Inflammatory macrophage treated with lipopolysaccharide for 1 hour (primary cell): Measurements from ENCODE around the gene LIMA1.
A peak's percentile ranks its signal among the peaks of the same experiment; 100 is the strongest.

Source experiments
- DNase-seq, 2 donors: peaks; one replicate each; pipeline ENCODE4 v3.0.0-alpha.2; 2020 to 2022

The LIMA1 gene

GRCh38 chr12:50214018-50214417 is 69.3 kb downstream of the LIMA1 start:
- DNase-seq = no peak

GRCh38 chr12:50213439-50213838 is 69.9 kb downstream of the LIMA1 start:
- no peak for DNase-seq

- DNase-seq = no peak
These were observed 71.3 kb downstream of the LIMA1 start for GRCh38 chr12:50212071-50212467.

- DNase-seq = peak; percentile 56 to 79
These were observed 71.8 kb downstream of the LIMA1 start for GRCh38 chr12:50211392-50212070.

- DNase-seq = no peak
These were observed 75.9 kb downstream of the LIMA1 start for GRCh38 chr12:50207424-50207823.

GRCh38 chr12:50205648-50206047 is 77.7 kb downstream of the LIMA1 start:
- no peak for DNase-seq

GRCh38 chr12:50203691-50204090 is 79.6 kb downstream of the LIMA1 start:
- no peak for DNase-seq

- no peak for DNase-seq
These were observed 81.3 kb downstream of the LIMA1 start for GRCh38 chr12:50201987-50202521.

GRCh38 chr12:50200552-50201273 is 82.6 kb downstream of the LIMA1 start:
- no peak for DNase-seq

- DNase-seq = no peak
These were observed 84.5 kb downstream of the LIMA1 start for GRCh38 chr12:50198829-50199228.

- DNase-seq = no peak
These were observed 86.0 kb downstream of the LIMA1 start for GRCh38 chr12:50197297-50197727.

GRCh38 chr12:50196537-50196936 is 86.8 kb downstream of the LIMA1 start:
- no peak for DNase-seq

GRCh38 chr12:50195832-50196231 is 87.5 kb downstream of the LIMA1 start:
- no peak for DNase-seq

GRCh38 chr12:50192908-50193307 is 90.4 kb downstream of the LIMA1 start:
- DNase-seq = no peak

GRCh38 chr12:50192236-50192635 is 91.1 kb downstream of the LIMA1 start:
- no peak for DNase-seq

GRCh38 chr12:50190859-50191258 is 92.5 kb downstream of the LIMA1 start:
- DNase-seq = no peak

GRCh38 chr12:50188875-50189575 is 94.3 kb downstream of the LIMA1 start:
- no peak for DNase-seq

- DNase-seq = no peak
These were observed 95.0 kb downstream of the LIMA1 start for GRCh38 chr12:50188241-50188781.

GRCh38 chr12:50187084-50187900 is 96.0 kb downstream of the LIMA1 start:
- no peak for DNase-seq

- DNase-seq = no peak
These were observed 96.6 kb downstream of the LIMA1 start for GRCh38 chr12:50186681-50187080.

- DNase-seq = no peak
These were observed 97.2 kb downstream of the LIMA1 start for GRCh38 chr12:50185970-50186663.
